Left kidney (tissue), 8 donors: Measurements from ENCODE around the gene ZNF777. TPM values are rescaled to one million over a fixed set of nuclear protein-coding genes. Genes with fewer than 3 reads are reported as not detected.
A peak's percentile ranks its signal among the peaks of the same experiment; 100 is the strongest.
"Not testable (repeated sequence)": the region's sequence is repeated elsewhere in the genome, so short reads cannot be mapped to it uniquely, and the experiment has no call there.

ENCODE experiments used
- DNase-seq: peaks from one replicate; pipeline ENCODE4 v3.0.0-alpha.2; 2013
- long read RNA-seq, 8 donors: transcript quantifications; one replicate each; lab custom pipeline, GENCODE V29; 2026
- polyA plus RNA-seq: library from polyadenylated mRNA; unstranded; fragments of 120-200 nt; gene quantifications from one replicate; pipeline ENCODE4 v1.2.1, GENCODE V29; 2013; ENCODE audit not compliant: insufficient read length

ZNF777 gene
- 12.7 TPM for polyA plus RNA-seq
- long read RNA-seq, donor 1, partial matches to known transcripts = 29 of 38 reads
- long read RNA-seq, donor 1, other reads (novel, unspliced or antisense) = 8 of 38 reads
- long read RNA-seq, donor 2, partial matches to known transcripts = 7 of 8 reads
- long read RNA-seq, donor 2, other reads (novel, unspliced or antisense) = 0 of 8 reads
- long read RNA-seq, donor 3 = 0 reads
- long read RNA-seq, donor 4 = 0 reads
- long read RNA-seq, donor 5, partial matches to known transcripts = 0 of 7 reads
- long read RNA-seq, donor 5, other reads (novel, unspliced or antisense) = 7 of 7 reads
- long read RNA-seq, donor 6, partial matches to known transcripts = 0 of 6 reads
- long read RNA-seq, donor 6, other reads (novel, unspliced or antisense) = 5 of 6 reads
- long read RNA-seq, donor 7, partial matches to known transcripts = 0 of 9 reads
- long read RNA-seq, donor 7, other reads (novel, unspliced or antisense) = 8 of 9 reads
- long read RNA-seq, donor 8, partial matches to known transcripts = 0 of 1 reads
- long read RNA-seq, donor 8, other reads (novel, unspliced or antisense) = 0 of 1 reads

- DNase-seq = peak; percentile 82
These were observed at the start of gene ZNF777 for GRCh38 chr7:149460493-149461277. TSS of gene ZNF777 (minus strand) at chr7:149461062. CDS start at chr7:149456022, 5,040 bp downstream.

GRCh38 chr7:149510248-149510647 is 49.4 kb upstream of the ZNF777 start:
- no peak for DNase-seq

- DNase-seq = no peak
These were observed 48.9 kb upstream of the ZNF777 start for GRCh38 chr7:149509774-149510173.

GRCh38 chr7:149505551-149505950 is 44.7 kb upstream of the ZNF777 start:
- DNase-seq = no peak

- DNase-seq = no peak
These were observed 40.8 kb upstream of the ZNF777 start for GRCh38 chr7:149501651-149502050.

GRCh38 chr7:149500910-149501309 is 40.0 kb upstream of the ZNF777 start:
- DNase-seq = no peak

- DNase-seq = no peak
These were observed 39.3 kb upstream of the ZNF777 start for GRCh38 chr7:149500201-149500600.

- no peak for DNase-seq
These were observed 37.9 kb upstream of the ZNF777 start for GRCh38 chr7:149498811-149499210.

GRCh38 chr7:149497467-149498261 is 36.8 kb upstream of the ZNF777 start, which contains the start of gene ZNF746:
TSS of gene ZNF746 (minus strand) at chr7:149497809. CDS start at chr7:149497536, 273 bp downstream.
- DNase-seq = peak; percentile 70

GRCh38 chr7:149496642-149497391 is 36.0 kb upstream of the ZNF777 start:
- DNase-seq = peak; percentile 28

GRCh38 chr7:149495785-149496641 is 35.2 kb upstream of the ZNF777 start:
- DNase-seq = peak; percentile 74

GRCh38 chr7:149494738-149495368 is 34.0 kb upstream of the ZNF777 start:
- DNase-seq = no peak

GRCh38 chr7:149493975-149494374 is 33.1 kb upstream of the ZNF777 start:
- not testable (repeated sequence) for DNase-seq

GRCh38 chr7:149493366-149493765 is 32.5 kb upstream of the ZNF777 start:
- DNase-seq = no peak

- no peak for DNase-seq
These were observed 29.4 kb upstream of the ZNF777 start for GRCh38 chr7:149490083-149490760.

GRCh38 chr7:149489391-149490024 is 28.6 kb upstream of the ZNF777 start:
- DNase-seq = no peak

GRCh38 chr7:149479568-149479967 is 18.7 kb upstream of the ZNF777 start:
- DNase-seq = no peak

- no peak for DNase-seq
These were observed 17.9 kb upstream of the ZNF777 start for GRCh38 chr7:149478754-149479153.
